Thoracic aorta (tissue), 2 donors: ENCODE measurements around the gene PANK4. TPM values are rescaled to one million over a fixed set of nuclear protein-coding genes. Genes with fewer than 3 reads are reported as not detected.

Experiments
- ATAC-seq: fragments of 150-250 bp; one replicate; pipeline ENCODE4 v1.8.0; 2017; ENCODE audit warnings: low read depth; ENCODE audit not compliant: insufficient number of reproducible peaks, low FRiP score
- DNase-seq: peaks from one replicate; pipeline ENCODE4 v3.0.0-alpha.2; 2020; ENCODE audit warnings: low spot score
- H3K27ac ChIP-seq, 2 donors: fragments of 200-600 bp; sonication (generic); 1 replicate in 1 of 2; 2 replicates in 1 of 2; pipeline ENCODE4 v1.5.1; 2016; ENCODE audit warnings: mild to moderate bottlenecking in 2 of 2, moderate library complexity in 2 of 2
- H3K27me3 ChIP-seq: fragments of 200-600 bp; sonication (generic); replicated peaks from 2 replicates; pipeline ENCODE4 v1.6.0; 2016; ENCODE audit warnings: mild to moderate bottlenecking; ENCODE audit not compliant: insufficient read depth
- H3K36me3 ChIP-seq: fragments of 200-600 bp; sonication (generic); one replicate; pipeline ENCODE4 v1.5.1; 2016
- H3K4me1 ChIP-seq, 2 donors: fragments of 200-600 bp; sonication (generic); 1 replicate in 1 of 2; 2 replicates in 1 of 2; pipeline versions ENCODE4 v1.5.1 to v1.6.0; 2016; ENCODE audit warnings: low read depth in 2 of 2, mild to moderate bottlenecking in 1 of 2; ENCODE audit not compliant: control insufficient read depth in 1 of 2
- H3K4me3 ChIP-seq: fragments of 200-600 bp; sonication (generic); 2 replicates; pipeline ENCODE4 v1.5.1; 2016; ENCODE audit warnings: mild to moderate bottlenecking
- H3K9me3 ChIP-seq: fragments of 200-600 bp; sonication (generic); 2 replicates; pipeline ENCODE4 v1.5.1; 2016
- CTCF ChIP-seq: fragments of 200-600 bp; sonication (generic); IDR thresholded peaks from one replicate; pipeline ENCODE4 v1.5.1; 2019; ENCODE audit warnings: antibody characterized with exemption
- total RNA-seq, 2 donors: library from RNA; depleted of rRNA; stranded (reverse); fragments of >200 nt; gene quantifications; one replicate each; pipeline versions ENCODE4 v1.1.0 to v1.2.3, GENCODE V29; 2016

The PANK4 gene
- total RNA-seq, 2 donors from 2014 or later, result 27.1 to 32.0 TPM

DNA sequence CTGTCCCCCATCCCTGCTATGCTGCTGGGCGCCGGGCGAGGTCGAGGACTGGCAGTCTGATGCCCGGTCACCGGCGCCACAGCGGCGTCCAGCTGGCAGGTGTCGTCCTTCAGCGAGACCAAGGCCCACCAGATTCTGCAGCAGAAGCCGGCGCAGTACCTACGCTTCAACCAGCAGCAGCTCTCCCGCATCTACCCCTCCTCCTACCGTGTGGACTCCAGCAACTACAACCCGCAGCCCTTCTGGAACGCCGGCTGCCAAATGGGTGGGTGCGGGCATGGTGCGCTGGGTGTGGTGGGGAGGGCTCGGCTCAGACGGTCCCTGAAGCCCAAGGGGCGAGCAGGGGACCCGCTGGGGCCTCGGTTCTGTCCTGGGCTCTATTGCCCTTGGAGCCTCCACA is 29.6 kb downstream of the PANK4 start:
- no peak for DNase-seq
- Histone ChIP-seq H3K4me3 (no peak overlapping the region), H3K4me1 (no peaks in the 10 kb centered on the region), H3K9me3 (no peaks in the 10 kb centered on the region), H3K27me3 (no peaks in the 10 kb centered on the region), H3K27ac (no peak overlapping the region), H3K36me3 (no peaks in the 10 kb centered on the region)
- no peak for ATAC-seq
- TF ChIP-seq CTCF, result no peak

DNA sequence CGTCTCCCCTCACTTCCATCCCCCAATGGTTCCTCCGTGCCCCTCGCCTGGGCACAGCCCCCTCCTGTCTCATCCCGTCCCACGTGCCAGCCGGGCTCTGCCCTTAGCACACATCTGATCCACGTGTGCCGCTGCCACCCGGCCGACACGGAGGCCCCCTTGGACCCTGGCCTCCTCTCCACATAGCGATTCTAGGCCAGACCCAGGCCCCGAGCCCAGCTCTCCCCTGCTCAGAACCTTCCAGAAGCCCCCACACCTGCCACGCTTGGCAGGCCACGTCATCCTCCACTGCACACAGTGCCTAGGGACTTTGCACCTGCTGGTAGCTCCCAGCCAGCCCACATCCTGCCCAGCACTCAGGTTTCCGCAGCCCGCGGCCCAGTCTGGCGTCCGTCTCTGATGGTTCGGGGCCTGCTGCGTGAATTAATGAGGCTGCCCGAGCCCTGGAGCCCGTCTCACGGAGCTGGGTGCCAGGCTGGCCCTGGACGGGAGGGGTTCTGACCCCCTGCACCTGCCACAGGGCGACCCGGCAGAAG is 30.2 kb downstream of the PANK4 start:
- Histone ChIP-seq H3K4me1 (no peaks in the 10 kb centered on the region), H3K36me3 (no peaks in the 10 kb centered on the region), H3K4me3 (no peak overlapping the region), H3K27ac (no peak overlapping the region), H3K27me3 (no peaks in the 10 kb centered on the region), H3K9me3 (no peaks in the 10 kb centered on the region)
- DNase-seq (no peak), ATAC-seq (no peak)
- TF ChIP-seq CTCF, result no peak

DNA sequence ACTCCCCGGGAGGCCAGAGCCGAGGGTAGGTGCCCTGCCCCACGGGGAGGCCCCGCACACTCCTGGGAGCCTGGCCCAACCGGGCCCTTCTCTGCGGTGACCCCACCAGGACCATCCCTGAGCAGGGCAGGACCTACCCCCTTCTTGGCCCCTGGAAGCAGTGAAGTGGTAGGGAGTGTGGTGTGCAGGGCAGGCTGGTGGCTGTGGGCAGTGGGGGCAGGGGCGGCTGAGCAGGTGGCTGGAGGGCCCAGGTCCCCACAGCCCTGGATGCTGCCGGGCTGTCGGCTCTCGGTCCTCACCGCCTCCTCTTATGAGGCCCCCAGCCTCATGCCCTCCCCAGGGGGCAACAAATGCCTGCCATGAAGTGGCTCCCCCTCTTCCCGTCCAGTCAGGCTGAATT is 30.9 kb downstream of the PANK4 start:
- Histone ChIP-seq H3K27ac (no peak overlapping the region), H3K9me3 (no peaks in the 10 kb centered on the region), H3K36me3 (no peaks in the 10 kb centered on the region), H3K4me1 (no peaks in the 10 kb centered on the region), H3K4me3 (no peak overlapping the region), H3K27me3 (no peaks in the 10 kb centered on the region)
- ATAC-seq (no peak), DNase-seq (no peak)
- no peak for TF ChIP-seq CTCF

GRCh38 chr1:2495026-2495425 is 31.4 kb downstream of the PANK4 start:
- ATAC-seq (no peak), DNase-seq (no peak)
- H3K27me3 ChIP-seq, result no peaks in the 10 kb centered on the region
- H3K36me3 ChIP-seq, result no peaks in the 10 kb centered on the region
- H3K4me3 ChIP-seq, result no peak overlapping the region
- TF ChIP-seq CTCF, result no peak
- H3K9me3 ChIP-seq, result no peaks in the 10 kb centered on the region
- H3K4me1 ChIP-seq, result no peaks in the 10 kb centered on the region
- H3K27ac ChIP-seq, result no peak overlapping the region

DNA sequence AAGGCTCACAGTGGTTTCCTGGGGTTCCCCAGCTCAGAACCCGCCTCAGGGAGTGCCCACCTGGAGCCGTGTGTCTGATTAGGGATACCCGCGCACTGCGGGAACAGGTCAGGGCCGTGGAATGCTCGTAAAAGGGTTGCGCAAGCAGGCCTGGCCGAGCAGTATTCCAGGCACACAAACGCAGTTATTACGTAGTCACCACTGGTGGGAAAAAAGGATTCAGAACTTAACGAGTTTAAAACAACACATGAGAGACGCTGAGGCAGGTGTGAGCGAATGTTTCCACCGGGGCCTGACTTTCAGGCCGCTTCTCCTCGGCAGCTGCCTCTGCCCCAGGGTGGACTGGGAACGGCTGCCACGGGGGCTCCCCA is 32.1 kb downstream of the PANK4 start:
- no peak for ATAC-seq
- Histone ChIP-seq H3K27me3 (no peaks in the 10 kb centered on the region), H3K4me3 (no peak overlapping the region), H3K27ac (no peak overlapping the region), H3K9me3 (no peaks in the 10 kb centered on the region), H3K4me1 (no peaks in the 10 kb centered on the region), H3K36me3 (no peaks in the 10 kb centered on the region)
- TF ChIP-seq CTCF, result no peak
- no peak for DNase-seq
